ENCODE results near the gene HDAC5.
"Not testable (repeated sequence)": the region's sequence is repeated elsewhere in the genome, so short reads cannot be mapped to it uniquely, and the experiment has no call there.

HDAC5 gene

DNA sequence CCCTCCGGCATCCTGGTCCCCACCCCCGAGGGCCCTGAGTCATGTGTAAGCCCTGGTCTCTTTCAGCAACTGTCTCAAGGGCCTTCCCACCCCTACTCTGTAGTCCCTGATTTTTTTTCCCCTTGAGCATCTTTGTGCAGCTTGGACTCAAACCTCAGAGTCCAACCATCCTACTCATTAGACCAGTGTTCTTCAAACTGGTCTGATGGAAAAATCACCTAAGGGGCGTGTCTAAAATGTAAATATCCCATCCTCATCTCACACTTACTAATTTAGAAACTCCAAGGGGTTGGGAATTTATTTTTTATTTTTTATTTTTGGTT, 52.3 kb downstream of the HDAC5 start:
- DNase-seq (ENCODE audit: low read depth in 2 of 2, low spot score in 1 of 2), result peak in 1 of 2 donors; percentile 52

DNA sequence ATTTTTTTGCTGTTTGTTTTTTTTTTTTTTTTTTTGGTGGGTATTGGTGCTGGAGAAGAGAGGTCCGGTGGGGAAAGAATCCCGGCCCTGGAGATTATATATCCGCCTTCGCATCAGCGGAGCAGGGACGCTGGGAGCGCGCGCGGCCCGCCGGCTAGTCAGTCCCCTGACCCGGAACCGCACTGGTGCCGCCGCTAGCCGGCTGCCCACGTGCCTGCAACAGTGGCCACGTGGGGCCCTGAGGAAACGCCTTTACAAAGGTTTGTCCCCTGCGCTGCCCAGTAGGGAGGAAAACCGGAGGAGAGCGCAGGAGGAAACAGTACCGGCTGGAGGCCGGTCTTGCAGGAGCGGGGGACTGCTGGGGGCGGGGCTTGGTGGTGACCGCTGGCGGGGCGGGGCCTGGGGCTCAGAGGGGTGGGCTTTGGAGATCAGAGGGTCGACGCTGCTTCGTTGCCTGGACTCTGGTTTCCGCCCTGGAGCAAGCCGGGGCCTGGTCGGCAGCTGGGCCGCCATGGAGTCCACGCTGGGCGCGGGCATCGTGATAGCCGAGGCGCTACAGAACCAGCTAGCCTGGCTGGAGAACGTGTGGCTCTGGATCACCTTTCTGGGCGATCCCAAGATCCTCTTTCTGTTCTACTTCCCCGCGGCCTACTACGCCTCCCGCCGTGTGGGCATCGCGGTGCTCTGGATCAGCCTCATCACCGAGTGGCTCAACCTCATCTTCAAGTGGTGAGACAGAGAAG, 52.8 kb downstream of the HDAC5 start, which contains the start of gene G6PC3:
G6PC3 (plus strand) TSS at position 281 of the 743 bp plus-strand sequence; CDS start at position 512, 231 bp downstream.
- DNase-seq (ENCODE audit: low read depth in 2 of 2, low spot score in 1 of 2), result peak; percentile 37 to 65

DNA sequence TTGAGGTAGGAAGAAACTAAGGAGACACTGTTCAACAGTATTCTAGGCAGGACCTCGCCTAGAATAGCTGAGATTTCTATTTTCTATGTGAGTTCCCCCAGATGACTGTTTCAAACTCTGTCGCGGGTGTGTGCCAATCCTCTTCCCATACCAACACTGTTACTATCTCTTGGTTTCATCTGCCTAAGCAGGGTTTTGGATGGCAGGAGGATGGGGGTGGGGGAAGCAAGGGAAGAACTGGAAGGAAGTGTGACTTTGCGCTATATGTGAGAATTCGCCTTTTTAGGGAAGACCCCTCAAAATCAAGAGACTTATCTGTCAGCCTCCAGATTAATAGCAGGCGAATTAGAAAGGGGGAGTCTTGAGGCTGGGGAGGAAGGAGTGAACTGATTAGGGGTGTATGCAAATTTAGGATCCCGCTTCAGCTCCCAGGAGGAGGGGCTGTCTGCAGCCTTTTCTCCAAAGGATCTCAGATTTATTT, 53.4 kb downstream of the HDAC5 start:
- DNase-seq (ENCODE audit: low read depth in 2 of 2, low spot score in 1 of 2), result no peak

DNA sequence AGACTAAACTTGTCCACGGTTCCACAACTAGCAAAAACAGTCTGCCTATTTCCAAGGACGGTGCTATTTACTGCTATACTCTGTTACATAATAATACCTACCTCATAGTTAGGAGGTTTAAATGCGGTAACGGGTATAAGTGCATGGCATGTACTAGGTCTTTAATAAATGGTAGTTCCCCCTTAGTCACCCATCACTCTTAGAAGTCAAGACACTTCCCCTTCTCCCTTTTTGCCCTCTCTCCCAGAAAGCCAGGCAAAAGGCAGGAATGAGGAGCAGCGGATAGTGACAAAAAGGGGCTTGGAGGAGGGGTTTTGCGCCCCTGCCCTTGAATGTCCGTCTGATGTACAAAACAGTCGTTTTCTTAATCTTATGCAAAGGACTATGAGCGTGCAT, 55.9 kb downstream of the HDAC5 start:
- no peak for DNase-seq (ENCODE audit: low read depth in 2 of 2, low spot score in 1 of 2)

DNA sequence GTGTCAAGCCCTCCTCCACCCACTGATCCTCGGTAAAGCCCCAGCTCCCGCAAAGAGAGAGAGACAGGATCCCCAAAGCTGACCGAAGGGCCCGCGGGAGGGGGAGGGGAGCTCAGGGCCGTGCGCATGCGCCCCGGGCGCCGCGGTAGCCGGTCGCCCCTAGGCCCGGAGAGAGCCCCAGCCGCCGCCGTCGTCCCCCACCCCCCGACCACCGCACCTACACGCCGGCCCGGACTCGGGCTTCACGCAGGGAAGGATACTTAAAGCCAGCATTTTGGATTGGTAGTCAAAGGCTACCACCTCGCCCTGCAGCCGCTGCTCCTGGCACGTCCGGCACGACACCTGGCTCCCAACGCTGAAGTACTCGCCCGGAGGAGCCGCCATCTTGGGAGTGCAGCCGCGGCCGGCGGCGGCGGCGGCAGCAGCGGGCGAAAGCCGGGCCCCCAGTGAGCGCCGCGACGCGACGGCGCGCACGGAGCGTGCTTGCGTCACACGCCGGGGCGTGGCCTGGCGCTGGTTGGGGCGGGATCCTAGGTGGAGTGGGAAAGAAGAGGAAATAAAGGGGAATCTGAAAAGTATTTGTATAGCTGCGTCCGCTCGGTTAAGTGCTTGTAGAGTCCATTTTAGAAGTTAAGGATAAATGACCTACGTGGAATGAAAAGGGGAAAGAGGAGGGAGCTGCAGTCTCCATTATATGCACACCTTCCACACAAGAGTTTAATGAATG, 57.1 kb downstream of the HDAC5 start, which contains the start of gene LSM12:
LSM12 (minus strand) TSS at position 468 of the 727 bp plus-strand sequence; CDS start at position 384, 84 bp downstream.
- DNase-seq (ENCODE audit: low read depth in 2 of 2, low spot score in 1 of 2), result peak; percentile 75 to 77

DNA sequence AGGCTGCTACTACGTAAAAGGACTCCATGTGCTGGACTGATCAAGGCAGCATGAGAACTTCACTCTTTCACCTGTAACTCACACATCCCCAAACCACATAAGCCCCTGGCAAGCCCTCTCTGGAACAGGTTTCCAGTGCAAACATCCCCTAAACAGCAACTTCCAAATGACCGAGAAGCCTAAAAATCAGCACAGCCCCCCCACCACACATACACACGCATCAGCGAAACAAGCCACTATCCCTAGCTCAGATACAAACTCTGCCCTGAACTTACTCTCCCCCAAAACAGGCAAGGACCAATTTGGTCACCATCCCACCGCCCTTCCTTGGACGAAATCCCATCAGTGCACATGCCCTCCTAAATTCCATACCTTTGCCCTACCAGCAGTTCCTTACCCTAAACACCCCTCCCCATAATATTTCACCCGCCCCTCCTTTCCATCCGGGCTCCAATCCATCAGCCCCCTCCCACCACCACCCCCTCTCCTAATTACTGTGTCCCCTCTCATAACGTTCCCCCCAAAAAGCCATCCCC, 57.7 kb downstream of the HDAC5 start:
- no peak for DNase-seq (ENCODE audit: low read depth in 2 of 2, low spot score in 1 of 2)

DNA sequence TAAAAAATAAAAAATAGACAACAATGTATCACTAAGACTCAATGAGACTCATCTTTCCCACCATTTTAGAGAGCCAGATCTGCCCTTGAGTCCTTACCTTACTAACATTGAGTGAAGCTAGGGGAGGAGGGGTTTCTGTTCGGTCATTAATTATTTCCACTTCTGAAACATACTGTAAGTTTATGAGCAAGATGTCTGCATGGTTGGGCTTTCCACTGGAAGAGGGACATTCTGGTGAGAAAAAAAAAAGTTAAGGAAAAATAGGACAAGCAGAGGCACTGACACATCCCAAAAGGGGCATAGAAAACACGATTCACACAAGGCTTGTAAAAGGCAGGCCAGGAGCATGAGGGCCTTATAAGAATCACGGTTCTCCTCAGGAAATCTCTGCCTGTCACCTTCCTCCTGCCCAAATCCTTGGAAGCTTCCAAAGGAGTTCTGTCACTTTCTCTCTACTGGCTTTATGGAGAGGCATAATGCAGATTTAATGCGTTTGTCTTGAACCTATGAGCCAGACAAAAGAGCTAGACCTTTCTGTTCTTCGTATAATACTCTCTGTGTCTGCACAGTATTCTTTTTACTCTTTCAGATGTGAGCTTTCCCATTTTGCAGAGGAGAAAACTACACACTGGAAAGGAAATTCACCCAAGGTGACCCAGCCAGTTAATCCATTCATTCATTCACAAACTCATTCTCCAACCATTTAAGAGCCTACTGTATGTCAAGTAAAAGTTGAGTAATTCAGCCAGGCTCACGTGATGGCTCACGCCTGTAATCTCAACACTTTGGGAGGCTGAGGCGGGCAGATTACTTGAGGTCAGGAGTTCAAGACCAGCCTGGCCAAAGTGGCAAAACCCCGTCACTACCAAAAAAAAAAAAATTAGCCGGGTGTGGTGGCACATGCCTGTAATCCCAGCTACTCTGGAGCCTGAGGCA, 59.5 kb downstream of the HDAC5 start:
- no peak for DNase-seq (ENCODE audit: low read depth in 2 of 2, low spot score in 1 of 2)

DNA sequence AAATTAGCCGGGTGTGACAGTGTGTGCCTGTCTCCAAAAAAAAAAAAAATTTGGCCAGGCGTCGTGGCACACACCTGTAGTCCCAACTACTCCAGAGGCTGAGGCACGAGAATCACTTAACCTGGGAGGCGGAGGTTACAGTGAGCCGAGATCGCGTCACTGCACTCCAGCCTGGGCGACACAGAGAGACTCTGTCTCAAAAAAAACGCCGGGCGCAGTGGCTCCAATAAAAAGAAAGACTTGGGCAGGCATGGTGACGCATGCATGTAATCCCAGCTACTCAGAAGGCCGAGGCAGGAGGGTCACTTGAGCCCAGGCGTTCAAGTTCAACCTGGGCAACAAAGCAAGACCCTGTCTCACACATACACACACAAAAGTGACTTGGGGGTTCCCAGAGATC, 60.6 kb downstream of the HDAC5 start:
- DNase-seq (ENCODE audit: low read depth in 2 of 2, low spot score in 1 of 2), result no peak

DNA sequence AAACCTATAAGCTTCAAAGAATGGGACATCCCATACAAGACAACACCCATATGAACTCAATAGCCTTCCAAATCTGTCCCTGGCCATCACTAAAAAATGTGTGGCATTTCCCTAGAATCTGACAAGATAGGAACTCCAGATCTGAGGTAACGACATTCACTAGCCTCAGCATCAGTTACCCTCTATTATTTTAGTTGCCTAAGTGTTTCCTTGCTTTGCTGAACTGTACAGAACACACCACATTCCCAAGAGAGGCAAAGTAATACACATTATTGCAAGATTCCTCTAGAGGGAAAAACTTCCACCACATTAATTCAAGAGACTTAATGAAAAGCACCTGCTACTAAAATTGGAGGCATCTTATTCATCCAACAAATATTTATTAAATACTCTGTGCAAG, 62.0 kb downstream of the HDAC5 start:
- no peak for DNase-seq (ENCODE audit: low read depth in 2 of 2, low spot score in 1 of 2)

DNA sequence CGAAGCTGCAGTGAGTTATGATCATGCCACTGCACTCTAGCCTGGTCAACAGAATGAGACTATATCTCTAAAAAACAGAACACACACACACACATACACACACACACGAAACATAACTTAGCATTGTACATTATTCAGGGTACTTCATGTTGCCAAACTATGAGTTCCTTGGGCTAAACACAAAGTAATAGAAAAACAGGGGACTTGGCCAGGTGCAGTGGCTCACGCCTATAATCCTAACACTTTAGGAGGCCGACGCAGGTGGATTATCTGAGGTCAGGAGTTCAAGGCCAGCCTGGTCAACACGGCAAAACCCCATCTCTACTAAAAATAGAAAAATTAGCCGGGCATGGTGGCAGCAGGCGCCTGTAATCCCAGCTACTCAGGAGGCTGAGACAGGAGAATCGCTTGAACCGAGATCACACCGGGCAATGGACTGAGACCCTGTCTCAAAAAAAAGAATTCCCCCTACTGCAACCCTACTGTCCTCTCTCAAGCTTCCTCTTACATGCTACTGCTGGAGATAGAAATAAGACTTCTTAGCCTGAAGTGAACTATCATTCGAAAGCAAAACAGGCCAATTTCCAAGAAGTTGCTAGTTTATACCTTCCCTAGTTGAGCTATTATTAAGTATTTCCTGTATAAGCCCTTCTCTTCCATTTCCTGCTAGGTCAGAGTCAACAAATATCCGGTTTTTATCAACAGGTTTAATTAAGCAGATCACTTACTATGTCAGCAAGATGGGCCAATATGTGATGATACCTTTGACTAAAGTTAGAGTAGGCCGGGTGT, 64.1 kb downstream of the HDAC5 start:
- no peak for DNase-seq (ENCODE audit: low read depth in 2 of 2, low spot score in 1 of 2)

DNA sequence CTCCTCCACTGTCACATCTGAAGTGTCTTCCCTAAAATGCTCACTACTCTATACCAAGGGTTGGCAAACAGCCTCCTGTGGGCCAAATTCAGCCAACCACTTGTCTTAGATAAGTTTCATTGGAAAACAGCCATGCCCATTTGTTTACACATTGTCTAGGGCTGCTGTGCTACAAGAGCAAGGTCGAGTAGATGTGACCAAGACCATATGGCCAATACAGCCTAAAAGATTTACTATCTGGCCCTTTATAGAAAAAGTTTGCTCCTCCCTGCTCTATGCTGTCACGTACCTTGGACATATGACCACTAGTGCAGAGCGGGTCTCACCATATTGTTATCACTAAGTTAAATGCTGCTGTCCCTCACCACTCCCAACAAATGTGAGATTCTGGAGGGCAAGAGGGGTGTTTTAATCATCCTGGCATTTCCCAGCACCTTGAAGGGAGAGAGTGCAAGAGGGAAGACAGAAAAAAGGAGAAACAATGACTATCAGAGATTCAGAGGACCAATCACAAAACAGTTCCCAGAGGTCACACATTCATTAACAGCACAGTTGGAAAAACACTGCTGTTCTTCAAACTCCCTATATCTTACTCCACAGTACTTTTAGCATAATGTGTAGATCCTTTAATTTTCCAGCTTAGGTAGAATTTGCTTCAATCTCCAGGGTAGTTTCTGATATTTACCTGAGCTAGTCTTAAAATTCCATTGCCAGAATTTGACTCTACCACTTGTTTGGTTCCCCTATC, 70.1 kb downstream of the HDAC5 start:
- DNase-seq (ENCODE audit: low read depth in 2 of 2, low spot score in 1 of 2), result no peak

DNA sequence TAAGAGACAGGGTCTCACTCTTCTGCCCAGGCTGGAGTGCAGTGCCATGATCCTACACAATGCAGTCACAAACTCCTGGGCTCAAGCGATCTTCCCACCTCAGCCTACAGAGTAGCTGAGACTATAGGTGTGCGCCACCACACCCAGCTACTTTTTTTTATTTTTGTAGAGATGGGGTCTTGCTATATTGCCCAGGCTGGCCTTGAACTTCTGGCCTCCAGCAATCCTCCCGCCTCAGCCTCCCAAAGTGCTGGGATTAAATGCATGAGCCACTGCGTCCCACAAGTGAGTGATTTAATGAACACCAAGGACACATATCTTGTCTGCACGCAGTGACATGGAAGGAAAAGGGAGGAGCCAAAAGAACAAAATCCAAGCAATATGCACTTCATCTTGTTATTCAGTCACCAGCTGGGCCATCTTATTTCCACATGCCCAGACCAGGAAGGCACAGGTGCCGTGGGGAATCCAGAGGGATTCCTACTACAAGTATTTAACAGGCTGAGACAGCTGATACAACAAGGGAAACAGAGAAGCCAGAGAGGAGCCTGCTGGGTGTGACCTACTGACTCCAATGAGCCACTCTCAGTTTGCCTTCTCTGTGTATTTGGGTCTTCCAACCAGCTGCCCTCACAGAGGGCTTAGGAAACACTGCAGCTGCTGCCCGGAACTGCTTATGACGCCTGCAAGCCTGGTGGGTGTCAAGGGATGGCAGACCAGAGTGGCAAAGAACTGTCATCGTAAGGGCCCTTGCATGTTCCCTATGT, 74.0 kb downstream of the HDAC5 start:
- no peak for DNase-seq (ENCODE audit: low read depth in 2 of 2, low spot score in 1 of 2)

DNA sequence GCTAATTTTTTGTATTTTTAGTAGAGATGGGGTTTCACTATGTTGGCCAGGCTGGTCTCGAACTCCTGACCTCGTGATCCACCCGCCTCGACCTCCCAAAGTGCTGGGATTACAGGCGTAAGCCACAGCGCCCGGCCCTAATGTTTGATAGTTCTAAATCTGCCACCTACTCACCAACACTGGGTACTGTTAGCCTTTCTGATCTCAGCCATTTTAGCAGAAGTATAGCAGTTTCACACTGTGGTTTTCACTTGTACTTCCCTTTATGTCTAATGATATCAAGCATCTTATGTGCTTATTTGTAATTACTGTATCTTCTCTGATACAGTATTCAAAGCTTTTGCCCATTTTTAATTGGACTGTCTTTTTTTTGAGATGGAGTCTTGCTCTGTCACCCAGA, 76.5 kb downstream of the HDAC5 start:
- DNase-seq (ENCODE audit: low read depth in 2 of 2, low spot score in 1 of 2), result not testable (repeated sequence)

DNA sequence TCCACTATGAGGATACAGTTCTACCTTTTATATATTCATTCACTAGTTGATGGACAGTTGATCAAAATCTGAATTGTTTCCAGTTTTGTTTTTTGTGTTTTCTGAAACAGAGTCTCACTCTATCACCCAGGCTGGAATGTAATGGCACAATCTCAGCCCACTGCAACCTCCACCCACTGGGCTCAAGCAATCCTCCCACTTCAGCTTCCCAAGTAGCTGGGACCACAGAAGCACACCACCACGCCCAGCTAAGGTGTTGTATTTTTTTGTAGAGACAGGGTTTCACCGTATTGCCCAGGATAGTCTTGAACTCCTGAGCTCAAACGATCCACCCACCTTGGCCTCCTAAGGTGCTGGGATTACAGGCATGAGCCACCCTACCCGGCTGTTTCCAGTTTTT, 78.0 kb downstream of the HDAC5 start:
- DNase-seq (ENCODE audit: low read depth in 2 of 2, low spot score in 1 of 2), result no peak

DNA sequence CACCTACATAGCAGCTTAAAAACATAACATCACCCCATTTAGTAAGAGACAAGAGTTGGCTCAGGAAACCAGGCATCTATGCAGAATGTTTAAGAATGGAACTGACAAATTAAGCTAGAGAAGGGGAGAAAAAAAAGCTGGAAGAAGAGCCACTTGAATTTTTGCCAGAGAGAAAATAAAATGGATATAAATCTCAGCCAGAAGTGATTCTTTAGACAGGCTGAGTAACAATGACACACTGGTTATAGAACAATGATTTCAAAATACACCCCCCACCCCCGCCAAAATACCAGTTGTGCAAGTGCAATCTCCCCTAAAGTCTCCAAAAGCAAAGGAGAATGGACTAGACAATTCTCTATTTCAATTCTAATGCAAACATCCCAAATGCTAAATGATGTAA, 79.4 kb downstream of the HDAC5 start:
- DNase-seq (ENCODE audit: low read depth in 2 of 2, low spot score in 1 of 2), result no peak

DNA sequence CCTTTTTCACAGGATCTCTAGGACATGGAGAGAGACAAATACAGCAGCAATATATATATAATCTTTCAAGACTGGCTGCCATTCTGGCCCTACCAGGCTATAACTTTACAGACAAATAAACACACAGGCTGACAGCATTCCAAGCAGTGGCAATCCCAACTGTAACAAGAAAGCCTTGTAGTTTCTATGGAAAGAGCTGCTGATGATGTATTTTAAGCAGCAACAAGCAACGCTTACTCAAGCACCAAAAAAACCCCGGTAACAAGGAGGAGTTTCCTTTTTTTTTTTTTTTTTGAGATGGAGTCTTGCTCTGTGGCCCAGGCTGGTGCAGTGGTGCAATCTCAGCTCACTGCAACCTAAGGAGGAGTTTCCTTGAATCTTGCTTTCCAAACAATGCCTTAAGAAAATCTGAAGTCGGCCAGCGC, 80.2 kb downstream of the HDAC5 start:
- DNase-seq (ENCODE audit: low read depth in 2 of 2, low spot score in 1 of 2), result no peak

DNA sequence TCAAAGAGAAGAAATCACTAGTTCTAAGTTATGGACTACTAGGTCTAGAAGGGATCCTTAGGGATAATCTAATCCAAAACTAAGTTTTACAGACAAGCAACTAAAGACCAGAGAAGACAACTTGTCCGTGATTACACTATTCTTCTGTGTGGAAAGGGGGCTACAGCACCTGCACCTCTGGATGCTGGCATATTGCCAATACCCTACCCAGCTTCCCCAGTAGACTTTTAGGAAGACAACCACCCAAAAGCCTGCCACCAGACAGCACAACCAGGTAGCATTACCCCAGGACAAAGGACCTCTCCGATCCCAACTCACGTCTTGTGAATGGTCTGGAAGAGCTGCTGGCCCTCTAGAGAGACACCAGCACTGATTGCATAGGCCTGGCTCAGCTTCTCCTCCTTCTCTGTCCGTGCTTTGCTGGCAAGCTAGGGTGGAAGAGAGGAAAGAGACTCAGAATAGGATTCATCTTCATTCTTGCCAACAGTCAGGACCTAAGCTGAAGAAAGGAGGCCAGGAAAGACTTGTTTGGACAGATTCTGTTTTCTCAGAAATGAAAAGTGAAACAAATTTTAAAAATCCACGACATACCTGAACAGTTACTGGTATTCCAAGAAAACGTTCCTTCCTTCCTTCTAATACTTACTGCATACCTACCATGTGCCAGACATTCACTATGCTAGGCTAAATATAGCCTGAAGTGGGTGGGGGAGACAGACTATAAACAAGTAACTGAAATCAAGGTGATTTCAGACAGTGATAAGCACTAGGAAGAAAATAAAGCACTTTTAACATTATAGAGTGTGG, 83.4 kb downstream of the HDAC5 start:
- no peak for DNase-seq (ENCODE audit: low read depth in 2 of 2, low spot score in 1 of 2)

DNA sequence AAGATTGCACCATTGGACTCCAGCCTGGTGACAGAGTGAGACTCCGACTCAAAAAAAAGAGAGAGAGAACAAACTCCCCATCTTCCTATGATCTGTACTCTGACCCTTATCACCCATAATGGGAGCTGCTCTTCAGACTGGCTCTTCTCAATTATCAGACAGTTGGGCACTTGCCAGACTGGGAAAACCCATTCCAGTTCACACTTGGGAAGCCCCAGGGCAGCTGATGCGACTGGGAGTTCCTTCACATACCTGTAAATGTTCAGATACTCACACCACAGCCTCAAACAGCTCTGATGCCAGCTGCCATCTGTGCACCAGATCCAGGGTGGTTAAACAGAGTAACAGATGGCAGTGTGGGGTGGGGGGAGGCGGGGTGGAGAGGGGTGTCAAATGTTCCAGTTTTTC, 84.8 kb downstream of the HDAC5 start:
- DNase-seq (ENCODE audit: low read depth in 2 of 2, low spot score in 1 of 2), result no peak

Data from stimulated activated CD8-positive, alpha-beta memory T cell treated with anti-CD3 and anti-CD28 coated beads, Interleukin-4, amount 100 ng/mL, for 4 hours (primary cell).